Lower leg skin (tissue), 3 donors: Measurements from ENCODE around the gene HJV.

Experiments used
- POLR2A ChIP-seq, 2 donors: fragments of 450-650 bp; IDR thresholded peaks; one replicate each; pipeline ENCODE4 v1.6.1; 2016 to 2017; ENCODE audit warnings: antibody characterized with exemption in 2 of 2, mild to moderate bottlenecking in 1 of 2, moderate library complexity in 1 of 2
- TF ChIP-seq, protein P1 (sequence below), 3 donors: fragments of 450-650 bp; IDR thresholded peaks; one replicate each; pipeline ENCODE4 v1.5.1; 2016; ENCODE audit warnings: antibody characterized with exemption in 3 of 3, mild to moderate bottlenecking in 3 of 3, moderate library complexity in 2 of 3

DNA sequence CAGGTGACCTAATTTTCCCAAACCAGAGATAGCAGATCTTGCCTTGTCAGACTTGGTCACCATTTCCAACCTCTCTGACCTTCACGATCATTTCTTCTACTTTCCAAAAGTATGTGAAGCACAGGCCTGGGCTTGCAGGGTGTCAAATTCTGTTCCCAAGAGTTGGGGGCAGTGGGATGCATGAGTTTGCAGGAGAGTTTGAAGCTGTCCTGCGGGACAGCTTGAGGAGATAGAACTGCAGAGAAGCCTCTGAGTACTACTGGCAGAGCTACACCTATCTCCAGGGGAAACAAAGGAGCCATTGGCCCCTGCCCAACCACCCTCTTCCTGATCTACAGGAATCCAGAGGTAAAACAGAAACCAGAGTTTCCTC lies 36.4 kb downstream of the HJV start:
- TF ChIP-seq, protein P1, sequence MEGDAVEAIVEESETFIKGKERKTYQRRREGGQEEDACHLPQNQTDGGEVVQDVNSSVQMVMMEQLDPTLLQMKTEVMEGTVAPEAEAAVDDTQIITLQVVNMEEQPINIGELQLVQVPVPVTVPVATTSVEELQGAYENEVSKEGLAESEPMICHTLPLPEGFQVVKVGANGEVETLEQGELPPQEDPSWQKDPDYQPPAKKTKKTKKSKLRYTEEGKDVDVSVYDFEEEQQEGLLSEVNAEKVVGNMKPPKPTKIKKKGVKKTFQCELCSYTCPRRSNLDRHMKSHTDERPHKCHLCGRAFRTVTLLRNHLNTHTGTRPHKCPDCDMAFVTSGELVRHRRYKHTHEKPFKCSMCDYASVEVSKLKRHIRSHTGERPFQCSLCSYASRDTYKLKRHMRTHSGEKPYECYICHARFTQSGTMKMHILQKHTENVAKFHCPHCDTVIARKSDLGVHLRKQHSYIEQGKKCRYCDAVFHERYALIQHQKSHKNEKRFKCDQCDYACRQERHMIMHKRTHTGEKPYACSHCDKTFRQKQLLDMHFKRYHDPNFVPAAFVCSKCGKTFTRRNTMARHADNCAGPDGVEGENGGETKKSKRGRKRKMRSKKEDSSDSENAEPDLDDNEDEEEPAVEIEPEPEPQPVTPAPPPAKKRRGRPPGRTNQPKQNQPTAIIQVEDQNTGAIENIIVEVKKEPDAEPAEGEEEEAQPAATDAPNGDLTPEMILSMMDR (IDR thresholded peaks at IDR 0.05), result no peak
- no peak for TF ChIP-seq POLR2A (IDR thresholded peaks at IDR 0.05)
